Activated effector memory CD4-positive, alpha-beta T cell treated with anti-CD3 and anti-CD28 coated beads, Interleukin-2, amount 50 U/mL, for 16 hours (primary cell): Measurements from ENCODE around the gene PPFIBP1.

ENCODE experiments used
- DNase-seq: peaks from one replicate; pipeline ENCODE4 v3.0.0-alpha.2; 2020

The PPFIBP1 gene

GRCh38 chr12:27523642-27524493 is at the start of gene PPFIBP1:
TSS of gene PPFIBP1 (plus strand) at chr12:27524206. CDS start at chr12:27633397, 109,191 bp downstream.
- peak; percentile 99 for DNase-seq

DNA sequence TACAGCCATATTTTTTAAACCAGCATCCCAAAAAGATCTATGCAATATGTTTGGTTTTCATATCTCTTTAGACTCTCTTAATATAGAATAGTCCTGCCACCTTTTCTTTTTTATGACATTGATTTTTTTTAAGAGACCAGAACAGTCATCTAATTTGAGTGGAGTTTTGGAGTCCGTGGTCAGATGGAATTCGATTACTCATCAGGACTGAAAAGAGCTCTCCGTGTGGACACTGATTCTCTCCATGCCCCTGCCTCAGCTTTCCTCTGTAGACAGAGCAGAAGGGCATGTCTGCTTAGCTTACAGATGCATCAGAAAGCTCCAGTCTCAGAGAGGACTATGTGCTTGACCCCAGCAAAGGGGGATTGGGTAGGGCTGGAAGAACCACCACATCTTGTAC is 49.7 kb upstream of the PPFIBP1 start:
- DNase-seq = no peak

GRCh38 chr12:27477049-27477448 is 47.0 kb upstream of the PPFIBP1 start:
- DNase-seq = no peak

DNA sequence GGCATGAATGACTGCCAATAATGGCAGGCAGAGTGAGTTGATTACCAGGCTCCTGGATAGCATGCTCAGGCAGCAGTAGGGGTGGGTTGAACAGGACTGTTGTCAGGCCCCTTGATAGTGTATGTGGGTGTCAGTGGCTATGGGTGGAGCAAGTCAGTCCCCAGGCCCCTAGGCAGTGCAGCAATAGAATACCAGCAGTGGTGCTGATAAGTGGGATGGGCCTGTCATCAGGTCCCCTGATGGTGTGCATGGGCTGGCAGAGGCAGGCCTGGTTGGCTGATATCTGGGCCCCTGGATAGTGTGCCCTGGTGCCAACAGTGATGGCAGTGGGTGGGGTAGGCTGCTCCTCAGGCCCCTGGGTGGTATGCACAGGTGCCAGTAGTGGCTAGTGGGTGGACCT is 45.1 kb upstream of the PPFIBP1 start:
- DNase-seq = no peak

DNA sequence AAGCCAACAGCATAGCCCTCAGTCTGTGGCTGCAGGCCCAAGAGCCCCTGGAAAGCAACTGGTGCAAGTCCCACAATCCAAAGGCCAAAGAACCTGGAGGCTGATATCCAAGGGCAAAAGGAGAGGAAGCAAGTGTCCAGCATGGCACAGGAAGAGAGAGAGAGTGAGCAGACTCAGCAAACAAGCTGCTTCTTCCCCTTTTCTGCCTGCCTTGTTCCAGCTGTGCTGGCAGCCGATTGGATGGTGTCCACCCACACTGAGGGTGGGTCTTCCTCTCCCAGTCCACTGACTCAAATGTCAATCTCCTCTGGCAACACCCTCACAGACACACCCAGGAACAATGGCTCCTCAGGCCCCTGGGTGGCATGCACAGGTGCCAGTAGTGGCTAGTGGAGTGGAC is 44.0 kb upstream of the PPFIBP1 start:
- no peak for DNase-seq

DNA sequence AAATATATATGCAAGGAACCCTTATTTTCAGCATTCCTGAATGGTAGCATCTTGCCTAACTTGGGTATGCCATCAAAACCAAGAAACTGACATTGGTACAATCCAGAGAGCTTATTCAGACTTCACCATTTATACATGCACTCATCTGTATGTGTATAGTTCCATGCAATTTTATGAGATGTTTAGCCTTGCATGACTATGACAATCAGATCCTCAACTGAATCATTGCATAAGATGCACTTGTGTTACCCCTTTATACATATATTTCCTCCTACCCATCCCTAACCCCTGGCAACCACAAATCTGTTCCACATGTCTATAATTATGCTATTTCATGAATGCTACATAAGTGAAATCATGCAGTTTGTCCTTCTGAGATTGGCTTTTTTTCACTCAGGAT is 37.0 kb upstream of the PPFIBP1 start:
- no peak for DNase-seq

GRCh38 chr12:27488479-27488878 is 35.5 kb upstream of the PPFIBP1 start:
- no peak for DNase-seq

DNA sequence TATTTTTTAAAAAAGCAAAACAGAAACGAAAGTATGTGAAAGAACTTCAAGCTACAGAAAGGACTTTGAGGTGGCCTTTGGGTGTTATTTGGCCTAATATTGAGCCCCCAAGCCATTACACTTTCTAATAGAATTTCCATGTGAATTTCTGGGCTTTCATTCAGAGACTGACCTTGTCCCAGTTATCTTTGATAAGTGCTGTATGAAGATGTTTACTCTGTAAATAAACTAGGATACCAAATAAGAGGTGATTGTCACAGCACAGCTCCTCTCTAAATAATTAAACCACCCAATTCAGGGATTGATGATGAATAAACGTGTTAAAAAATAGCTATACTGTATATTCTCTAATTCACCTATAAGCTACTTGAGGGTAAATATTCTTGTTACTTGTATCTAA is 32.8 kb upstream of the PPFIBP1 start:
- no peak for DNase-seq

GRCh38 chr12:27493260-27493940 is 30.6 kb upstream of the PPFIBP1 start:
- DNase-seq = no peak

DNA sequence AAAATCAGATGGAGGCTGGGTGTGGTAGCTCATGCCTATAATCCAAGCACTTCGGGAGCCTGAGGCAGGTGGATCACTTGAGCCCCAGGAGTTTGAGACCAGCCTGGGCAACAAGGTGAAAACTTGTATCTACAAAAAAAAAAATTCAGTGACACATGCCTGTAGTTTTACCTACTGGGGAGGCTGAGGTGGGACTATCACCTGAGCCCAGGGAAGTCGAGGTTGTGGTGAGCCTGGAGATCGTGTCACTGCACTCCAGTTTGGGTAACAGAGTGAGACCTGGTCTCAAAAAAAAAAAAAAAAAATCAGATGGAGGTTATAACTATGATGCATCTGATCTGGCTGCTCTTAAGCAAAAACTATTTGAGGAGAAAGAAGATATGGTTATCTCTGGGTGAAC is 26.6 kb upstream of the PPFIBP1 start:
- no peak for DNase-seq

- no peak for DNase-seq
Measured at GRCh38 chr12:27498149-27498548, 25.9 kb upstream of the PPFIBP1 start.

DNA sequence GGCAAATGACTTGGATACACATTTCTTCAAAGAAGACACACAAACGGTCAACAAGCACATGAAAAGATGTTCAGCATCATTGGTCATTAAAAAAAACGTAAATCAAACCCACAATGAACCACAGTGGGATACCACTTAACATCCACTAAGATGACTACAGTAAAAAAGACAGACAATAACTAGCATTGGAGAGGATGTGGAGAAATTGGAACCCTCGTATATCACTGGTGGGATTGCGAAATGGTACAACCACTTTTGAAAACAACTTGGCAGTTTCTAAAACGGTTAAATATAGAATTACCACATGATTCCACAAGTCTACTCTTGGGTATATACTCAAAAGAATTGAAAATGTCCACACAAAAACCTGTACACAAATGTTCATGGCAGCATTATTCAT is 25.2 kb upstream of the PPFIBP1 start:
- no peak for DNase-seq

GRCh38 chr12:27499377-27499776 is 24.6 kb upstream of the PPFIBP1 start:
- DNase-seq = no peak

DNA sequence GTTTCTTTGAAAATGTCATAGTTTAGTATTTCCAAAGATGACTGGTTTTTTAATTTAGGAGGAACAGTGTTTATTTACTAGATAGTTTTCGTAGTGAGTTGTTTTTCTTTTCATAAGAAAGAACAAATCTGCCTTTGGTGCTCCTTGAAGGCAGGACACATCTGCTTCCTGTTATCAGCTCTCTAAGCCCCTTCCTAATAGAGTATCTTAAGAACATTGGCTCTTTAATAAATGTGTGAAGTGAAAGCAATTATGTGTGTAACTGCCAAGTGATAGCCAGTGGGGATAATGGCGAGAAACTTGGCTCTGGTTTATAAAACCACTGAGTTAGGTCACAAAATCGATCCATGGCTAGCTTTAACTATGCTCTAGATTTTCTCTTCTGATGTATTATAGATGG is 23.5 kb upstream of the PPFIBP1 start:
- DNase-seq = no peak

GRCh38 chr12:27502021-27502435 is 22.0 kb upstream of the PPFIBP1 start:
- no peak for DNase-seq

DNA sequence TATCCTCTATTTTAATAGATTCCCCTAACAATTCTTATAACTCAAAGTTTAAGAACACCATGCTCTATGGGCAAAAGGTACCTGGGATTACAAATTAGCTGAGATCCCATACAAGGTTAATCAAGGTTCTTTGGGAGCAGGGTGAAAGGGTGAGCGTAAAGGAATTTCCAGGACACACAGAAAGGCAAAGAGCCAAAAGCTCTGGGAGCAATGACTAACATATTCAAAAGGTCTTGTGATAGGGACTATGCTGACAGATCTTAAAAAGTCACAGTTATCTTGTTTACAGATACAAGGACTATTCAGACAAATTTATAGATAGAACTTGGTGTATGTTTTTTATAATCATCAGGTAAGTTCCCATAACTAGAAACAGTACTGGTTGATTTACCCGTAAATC is 19.5 kb upstream of the PPFIBP1 start:
- no peak for DNase-seq

GRCh38 chr12:27505109-27505508 is 18.9 kb upstream of the PPFIBP1 start:
- no peak for DNase-seq

- DNase-seq = no peak
Measured at GRCh38 chr12:27505761-27506160, 18.2 kb upstream of the PPFIBP1 start.

DNA sequence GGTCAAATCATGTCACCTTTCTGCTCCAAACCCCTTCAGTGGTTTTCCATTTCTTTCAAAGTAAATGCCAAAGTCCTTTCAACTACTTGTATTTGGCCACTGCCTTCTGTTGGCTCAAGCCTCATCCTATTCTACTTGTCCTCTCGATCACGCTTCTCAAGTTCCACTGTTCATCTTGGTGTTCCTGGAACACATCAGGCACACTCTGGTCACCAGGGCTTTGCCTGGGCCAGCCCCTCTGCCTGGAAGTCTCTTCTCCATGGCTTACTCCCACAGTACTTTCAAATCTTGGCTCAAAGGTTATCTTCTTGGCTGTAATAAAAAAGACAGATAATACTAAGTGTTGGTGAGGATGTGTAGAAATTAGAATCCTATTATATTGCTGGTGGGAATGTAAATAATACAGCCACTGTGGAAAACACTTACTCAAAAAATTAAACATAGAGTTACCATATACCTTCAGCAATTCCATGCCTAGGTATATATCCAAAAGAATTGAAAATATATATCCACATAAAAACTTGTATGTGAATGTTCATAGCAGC is 17.3 kb upstream of the PPFIBP1 start:
- no peak for DNase-seq

DNA sequence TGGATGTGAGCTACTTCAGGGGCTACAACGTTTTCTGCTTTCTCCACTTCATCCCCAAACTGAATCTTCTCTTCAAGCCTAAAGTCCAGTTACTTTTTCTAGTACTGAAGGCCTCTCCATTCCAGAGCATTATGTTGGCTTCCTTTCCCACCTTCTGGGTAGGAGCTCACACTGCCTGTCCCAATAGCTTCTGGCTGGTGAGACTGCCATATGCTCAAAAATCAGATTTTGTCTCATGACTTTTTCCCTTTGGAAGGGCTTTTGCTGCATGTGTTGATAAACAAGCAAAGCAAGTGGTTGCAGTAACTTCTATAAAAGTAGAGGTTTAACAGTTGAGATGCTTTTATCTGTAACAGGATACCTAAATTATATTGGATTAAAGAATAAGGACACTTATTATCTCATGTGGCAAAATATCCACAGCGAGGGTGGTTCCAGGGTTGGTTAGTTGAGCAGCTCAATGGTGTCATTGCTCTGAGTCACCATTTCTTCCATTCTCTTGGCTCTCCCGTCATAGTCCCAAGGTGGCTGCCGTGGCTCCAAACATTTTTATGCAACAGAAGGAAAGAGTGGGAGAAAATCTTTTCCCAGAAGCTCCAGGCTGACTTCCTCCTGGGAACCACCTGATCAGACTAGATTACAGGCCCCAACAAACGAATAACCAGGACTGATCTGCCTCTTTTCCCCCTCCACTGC is 15.1 kb upstream of the PPFIBP1 start:
- no peak for DNase-seq

GRCh38 chr12:27511031-27511722 is 12.8 kb upstream of the PPFIBP1 start:
- no peak for DNase-seq

- DNase-seq = no peak
Measured at GRCh38 chr12:27511723-27512045, 12.3 kb upstream of the PPFIBP1 start.
